ENCODE data around the gene MIOS.

MIOS gene

DNA sequence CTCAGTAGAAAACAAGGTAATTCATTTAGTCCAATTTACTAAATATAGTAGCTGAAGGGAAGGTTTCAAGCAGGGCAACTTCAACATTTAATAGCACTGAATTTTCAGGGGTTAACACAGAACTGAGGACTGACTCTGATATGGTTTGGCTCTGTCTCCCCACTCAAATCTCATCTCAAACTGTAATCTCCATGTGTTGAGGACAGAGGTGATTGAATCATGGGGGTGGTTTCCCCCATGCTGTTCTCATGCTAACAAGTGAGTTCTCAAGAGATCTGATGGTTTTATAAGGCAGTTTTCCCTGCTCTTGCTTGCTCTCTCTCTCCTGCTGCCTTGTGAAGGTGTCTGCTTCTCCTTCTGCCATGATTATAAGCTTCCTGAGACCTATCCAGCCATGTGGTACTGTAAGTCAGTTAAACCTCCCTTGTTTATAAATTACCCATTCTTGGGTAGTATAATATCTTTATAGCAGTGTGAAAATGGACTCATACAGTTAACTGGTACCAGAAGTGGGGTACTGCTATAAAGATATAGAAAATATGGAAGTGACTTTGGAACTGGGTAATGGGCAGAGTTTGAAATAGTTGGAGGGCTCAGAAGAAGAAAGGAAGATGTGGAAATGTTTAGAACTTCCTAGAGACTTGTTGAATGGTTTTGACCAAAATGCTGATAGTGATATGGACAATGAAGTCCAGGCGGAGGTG, 64.1 kb downstream of the MIOS start:
- Histone ChIP-seq H3K9ac (no peak overlapping the region), H3K27me3 (ENCODE audit: insufficient read depth, low read depth) (no peaks in the 10 kb centered on the region), H3K36me3 (ENCODE audit: insufficient read depth) (no peaks in the 10 kb centered on the region), H4K20me1 (ENCODE audit: insufficient read depth) (no peaks in the 10 kb centered on the region), H3K4me2 (no peak overlapping the region), H3K27ac (no peak overlapping the region), H3K4me1 (ENCODE audit: low read depth, poor library complexity, severe bottlenecking) (no peaks in the 10 kb centered on the region), H2AFZ (ENCODE audit: low read depth) (no peak overlapping the region), H3K4me3 (IDR thresholded peaks at IDR 0.05; ENCODE audit: insufficient read depth, low read depth, low read length) (no peak overlapping the region), H3K79me2 (ENCODE audit: insufficient read depth, low read depth) (no peaks in the 10 kb centered on the region)
- TF ChIP-seq, protein P1, sequence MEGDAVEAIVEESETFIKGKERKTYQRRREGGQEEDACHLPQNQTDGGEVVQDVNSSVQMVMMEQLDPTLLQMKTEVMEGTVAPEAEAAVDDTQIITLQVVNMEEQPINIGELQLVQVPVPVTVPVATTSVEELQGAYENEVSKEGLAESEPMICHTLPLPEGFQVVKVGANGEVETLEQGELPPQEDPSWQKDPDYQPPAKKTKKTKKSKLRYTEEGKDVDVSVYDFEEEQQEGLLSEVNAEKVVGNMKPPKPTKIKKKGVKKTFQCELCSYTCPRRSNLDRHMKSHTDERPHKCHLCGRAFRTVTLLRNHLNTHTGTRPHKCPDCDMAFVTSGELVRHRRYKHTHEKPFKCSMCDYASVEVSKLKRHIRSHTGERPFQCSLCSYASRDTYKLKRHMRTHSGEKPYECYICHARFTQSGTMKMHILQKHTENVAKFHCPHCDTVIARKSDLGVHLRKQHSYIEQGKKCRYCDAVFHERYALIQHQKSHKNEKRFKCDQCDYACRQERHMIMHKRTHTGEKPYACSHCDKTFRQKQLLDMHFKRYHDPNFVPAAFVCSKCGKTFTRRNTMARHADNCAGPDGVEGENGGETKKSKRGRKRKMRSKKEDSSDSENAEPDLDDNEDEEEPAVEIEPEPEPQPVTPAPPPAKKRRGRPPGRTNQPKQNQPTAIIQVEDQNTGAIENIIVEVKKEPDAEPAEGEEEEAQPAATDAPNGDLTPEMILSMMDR (conservative IDR thresholded peaks at IDR 0.05; ENCODE audit: low read depth, low read length), result no peak

DNA sequence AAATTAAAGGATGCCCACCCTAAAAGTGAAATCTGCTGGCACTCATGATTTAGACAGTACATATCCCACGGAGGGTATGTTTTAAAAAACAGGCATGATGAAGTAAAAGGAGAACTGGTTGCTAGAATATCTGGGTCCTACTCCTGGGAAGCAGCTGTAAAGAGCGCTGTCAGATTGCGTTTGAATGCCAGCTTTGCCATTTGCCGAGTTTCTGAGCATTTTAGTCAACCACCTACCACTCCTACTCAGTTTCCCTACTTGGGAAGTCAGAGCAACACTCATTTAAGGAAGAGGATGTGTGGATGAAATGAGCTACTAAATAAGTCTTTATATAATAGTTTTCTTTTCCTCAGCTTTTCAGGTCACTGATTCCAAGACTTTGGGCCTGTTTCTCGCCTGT, 72.7 kb downstream of the MIOS start:
- Histone ChIP-seq H3K27me3 (ENCODE audit: insufficient read depth, low read depth) (no peaks in the 10 kb centered on the region), H3K79me2 (ENCODE audit: insufficient read depth, low read depth) (peaks cover 14% of the 10 kb centered on the region; the same call in 1 of the 2 replicates), H3K9ac (peak overlapping the region; percentile 73; the same call in 1 of the 2 replicates), H3K4me1 (ENCODE audit: low read depth, poor library complexity, severe bottlenecking) (peaks cover 17% of the 10 kb centered on the region), H3K36me3 (ENCODE audit: insufficient read depth) (peaks cover 7% of the 10 kb centered on the region; the same call in 1 of the 2 replicates), H2AFZ (ENCODE audit: low read depth) (peak overlapping the region; percentile 81; the same call in 1 of the 2 replicates), H4K20me1 (ENCODE audit: insufficient read depth) (no peaks in the 10 kb centered on the region), H3K27ac (peak overlapping the region; percentile 72), H3K4me3 (IDR thresholded peaks at IDR 0.05; ENCODE audit: insufficient read depth, low read depth, low read length) (no peak overlapping the region), H3K4me2 (peak overlapping the region; percentile 58)
- TF ChIP-seq, protein P1 (conservative IDR thresholded peaks at IDR 0.05; ENCODE audit: low read depth, low read length), result no peak

- TF ChIP-seq, protein P1 (conservative IDR thresholded peaks at IDR 0.05; ENCODE audit: low read depth, low read length), result no peak
- H3K4me1 ChIP-seq (ENCODE audit: low read depth, poor library complexity, severe bottlenecking), result peaks cover 17% of the 10 kb centered on the region
Observed at GRCh38 chr7:7639847-7640220, 73.2 kb downstream of the MIOS start.

DNA sequence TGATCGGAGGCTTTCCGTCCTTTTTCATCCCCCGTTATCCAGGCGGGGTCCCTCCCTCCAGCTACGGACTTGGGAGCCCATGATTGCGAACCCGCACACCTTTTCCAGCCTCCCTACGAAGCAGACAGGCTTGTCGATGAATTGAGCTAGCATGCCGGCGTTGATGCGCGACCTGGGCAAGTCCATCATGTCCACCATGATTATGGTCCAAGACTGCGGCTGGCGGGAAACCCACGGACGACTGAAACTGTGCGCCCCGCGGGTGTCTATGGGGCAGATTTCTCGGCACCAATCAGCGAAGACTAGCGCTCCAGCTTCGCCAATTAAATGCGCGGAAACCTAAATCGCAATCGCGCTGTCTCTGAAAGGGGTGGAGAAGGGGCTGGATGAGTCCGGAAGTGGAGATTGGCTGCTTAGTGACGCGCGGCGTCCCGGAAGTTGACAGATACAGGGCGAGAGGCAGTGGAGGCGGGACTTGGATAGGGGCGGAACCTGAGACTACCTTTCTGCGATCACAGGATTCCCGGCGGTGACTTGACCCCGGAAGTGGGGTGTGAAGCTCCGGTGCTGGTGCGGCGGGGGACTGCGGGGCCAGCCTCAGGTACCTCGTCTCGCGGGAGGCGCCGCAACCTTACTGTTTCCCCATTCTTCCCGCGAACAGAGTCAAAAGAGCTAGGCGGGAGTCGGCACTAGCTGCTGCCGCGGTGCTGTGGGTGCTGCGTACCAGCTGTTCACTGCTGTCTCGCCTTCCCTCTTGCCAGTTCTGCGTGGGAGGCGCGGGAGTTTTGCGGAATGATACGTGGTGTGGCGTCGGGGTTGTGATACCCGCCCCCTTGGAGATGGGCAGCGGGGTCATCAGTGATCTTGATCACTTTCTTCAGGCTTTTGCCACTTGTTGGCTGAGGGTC, 73.8 kb downstream of the MIOS start, which contains the start of gene UMAD1:
TSS of gene UMAD1 (plus strand) at position 532 of the 908 bp plus-strand sequence. CDS start 32,620 bp downstream, outside the sequence.
- peaks cover 14% of the 10 kb centered on the region; the same call in 1 of the 2 replicates for H3K79me2 ChIP-seq (ENCODE audit: insufficient read depth, low read depth)
- peak within 1 kb of the TSS; percentile 75 for H3K4me3 ChIP-seq (IDR thresholded peaks at IDR 0.05; ENCODE audit: insufficient read depth, low read depth, low read length)
- peak within 1 kb of the TSS; percentile 73 for H3K9ac ChIP-seq
- no peaks in the 10 kb centered on the region for H3K27me3 ChIP-seq (ENCODE audit: insufficient read depth, low read depth)
- H3K4me1 ChIP-seq (ENCODE audit: low read depth, poor library complexity, severe bottlenecking), result peaks cover 17% of the 10 kb centered on the region
- H3K27ac ChIP-seq, result peak within 1 kb of the TSS; percentile 72
- H4K20me1 ChIP-seq (ENCODE audit: insufficient read depth), result no peaks in the 10 kb centered on the region
- H3K4me2 ChIP-seq, result peak within 1 kb of the TSS; percentile 69
- TF ChIP-seq, protein P1 (conservative IDR thresholded peaks at IDR 0.05; ENCODE audit: low read depth, low read length), result no peak
- H2AFZ ChIP-seq (ENCODE audit: low read depth), result peak within 1 kb of the TSS; percentile 96
- H3K36me3 ChIP-seq (ENCODE audit: insufficient read depth), result peaks cover 7% of the 10 kb centered on the region; the same call in 1 of the 2 replicates

More at GRCh38 chr7:7639847-7640220, 73.2 kb downstream of the MIOS start:
- peak overlapping the region; percentile 58 for H3K4me2 ChIP-seq
- no peak overlapping the region for H3K4me3 ChIP-seq (IDR thresholded peaks at IDR 0.05; ENCODE audit: insufficient read depth, low read depth, low read length)
- peak overlapping the region; percentile 81 for H2AFZ ChIP-seq (ENCODE audit: low read depth)
- peaks cover 14% of the 10 kb centered on the region; the same call in 1 of the 2 replicates for H3K79me2 ChIP-seq (ENCODE audit: insufficient read depth, low read depth)
- peak overlapping the region; percentile 72 for H3K27ac ChIP-seq
- no peaks in the 10 kb centered on the region for H3K27me3 ChIP-seq (ENCODE audit: insufficient read depth, low read depth)
- H4K20me1 ChIP-seq (ENCODE audit: insufficient read depth), result no peaks in the 10 kb centered on the region
- peak overlapping the region; percentile 73 for H3K9ac ChIP-seq
- peaks cover 7% of the 10 kb centered on the region; the same call in 1 of the 2 replicates for H3K36me3 ChIP-seq (ENCODE audit: insufficient read depth)
